ENCODE measurements around the gene ERBB4.

The ERBB4 gene

GRCh38 chr2:211423018-211423417 lies 1115.6 kb downstream of the ERBB4 start:
- no peak for DNase-seq (ENCODE audit: low read depth in 2 of 2)

GRCh38 chr2:211417544-211417943 lies 1121.1 kb downstream of the ERBB4 start:
- no peak for DNase-seq (ENCODE audit: low read depth in 2 of 2)

GRCh38 chr2:211416373-211416772 lies 1122.2 kb downstream of the ERBB4 start:
- DNase-seq (ENCODE audit: low read depth in 2 of 2) = no peak

GRCh38 chr2:211413746-211414145 lies 1124.9 kb downstream of the ERBB4 start:
- DNase-seq (ENCODE audit: low read depth in 2 of 2) = no peak

GRCh38 chr2:211408483-211408891 lies 1130.1 kb downstream of the ERBB4 start:
- no peak for DNase-seq (ENCODE audit: low read depth in 2 of 2)

GRCh38 chr2:211407076-211407475 lies 1131.5 kb downstream of the ERBB4 start:
- no peak for DNase-seq (ENCODE audit: low read depth in 2 of 2)

GRCh38 chr2:211405036-211405435 lies 1133.6 kb downstream of the ERBB4 start:
- DNase-seq (ENCODE audit: low read depth in 2 of 2) = no peak

GRCh38 chr2:211404098-211404497 lies 1134.5 kb downstream of the ERBB4 start:
- DNase-seq (ENCODE audit: low read depth in 2 of 2) = no peak

GRCh38 chr2:211401328-211401727 lies 1137.3 kb downstream of the ERBB4 start:
- DNase-seq (ENCODE audit: low read depth in 2 of 2) = no peak

GRCh38 chr2:211397764-211398163 lies 1140.8 kb downstream of the ERBB4 start:
- DNase-seq (ENCODE audit: low read depth in 2 of 2) = no peak

GRCh38 chr2:211396815-211397214 lies 1141.8 kb downstream of the ERBB4 start:
- no peak for DNase-seq (ENCODE audit: low read depth in 2 of 2)

- no peak for DNase-seq (ENCODE audit: low read depth in 2 of 2)
Observed at GRCh38 chr2:211391189-211391567, 1147.4 kb downstream of the ERBB4 start.

GRCh38 chr2:211390536-211391188 lies 1147.9 kb downstream of the ERBB4 start:
- DNase-seq (ENCODE audit: low read depth in 2 of 2) = no peak

GRCh38 chr2:211387734-211388133 lies 1150.9 kb downstream of the ERBB4 start:
- DNase-seq (ENCODE audit: low read depth in 2 of 2) = no peak

GRCh38 chr2:211380041-211380440 lies 1158.6 kb downstream of the ERBB4 start:
- no peak for DNase-seq (ENCODE audit: low read depth in 2 of 2)

- DNase-seq (ENCODE audit: low read depth in 2 of 2) = no peak
Observed at GRCh38 chr2:211376410-211376809, 1162.2 kb downstream of the ERBB4 start.

GRCh38 chr2:211373203-211373602 lies 1165.4 kb downstream of the ERBB4 start:
- no peak for DNase-seq (ENCODE audit: low read depth in 2 of 2)

GRCh38 chr2:211371465-211371864 lies 1167.1 kb downstream of the ERBB4 start:
- DNase-seq (ENCODE audit: low read depth in 2 of 2) = no peak

GRCh38 chr2:211368467-211368866 lies 1170.1 kb downstream of the ERBB4 start:
- DNase-seq (ENCODE audit: low read depth in 2 of 2) = no peak

GRCh38 chr2:211367711-211368110 lies 1170.9 kb downstream of the ERBB4 start:
- no peak for DNase-seq (ENCODE audit: low read depth in 2 of 2)

GRCh38 chr2:211367293-211367692 lies 1171.3 kb downstream of the ERBB4 start:
- DNase-seq (ENCODE audit: low read depth in 2 of 2) = no peak

- DNase-seq (ENCODE audit: low read depth in 2 of 2) = no peak
Observed at GRCh38 chr2:211364911-211365310, 1173.7 kb downstream of the ERBB4 start.

GRCh38 chr2:211361383-211361782 lies 1177.2 kb downstream of the ERBB4 start:
- DNase-seq (ENCODE audit: low read depth in 2 of 2) = no peak

GRCh38 chr2:211359347-211359746 lies 1179.3 kb downstream of the ERBB4 start:
- DNase-seq (ENCODE audit: low read depth in 2 of 2) = no peak

All from stimulated activated CD8-positive, alpha-beta memory T cell treated with anti-CD3 and anti-CD28 coated beads, Interleukin-2, amount 100 ng/mL, for 1 hour (primary cell).